Common myeloid progenitor, CD34-positive (primary cell): ENCODE results near the gene OR10H4.
"Not testable (repeated sequence)": the region's sequence is repeated elsewhere in the genome, so short reads cannot be mapped to it uniquely, and the experiment has no call there.

ENCODE experiments used
- CTCF ChIA-PET: fragments of 350-600 bp; sonication (Branson Sonifier 250); formaldehyde crosslinking; loops from one replicate; lab custom pipeline; 2021; ENCODE audit warnings: antibody characterized with exemption; lab: Charles Lee
- POLR2A ChIA-PET: fragments of 350-600 bp; sonication (Branson Sonifier 250); formaldehyde crosslinking; loops from one replicate; lab custom pipeline; 2021; ENCODE audit warnings: antibody characterized with exemption; lab: Charles Lee
- DNase-seq, 3 donors: peaks; one replicate each; pipeline versions ENCODE4 v3.0.0 to v3.0.0-alpha.2; 2013
- H3K27ac ChIP-seq, 2 experiments: 1 replicate in 1 of 2; 2 replicates in 1 of 2; pipeline ENCODE4 v1.7.0; 2013; ENCODE audit warnings: inconsistent platforms in 2 of 2, low read length in 2 of 2, mild to moderate bottlenecking in 2 of 2, low read depth in 1 of 2, moderate library complexity in 1 of 2; ENCODE audit not compliant: severe bottlenecking in 2 of 2, insufficient read depth in 1 of 2, poor library complexity in 1 of 2
- H3K27me3 ChIP-seq, 5 experiments: replicated peaks in 2 of 5; 1 replicate in 3 of 5; 2 replicates in 2 of 5; pipeline versions ENCODE4 v1.6.1 to v1.7.0; 2013; ENCODE audit warnings: low read length in 4 of 5, mild to moderate bottlenecking in 2 of 5, moderate library complexity in 2 of 5, inconsistent platforms in 1 of 5; ENCODE audit not compliant: insufficient read depth in 5 of 5, control insufficient read depth in 4 of 5
- H3K36me3 ChIP-seq, 4 experiments: 1 replicate in 2 of 4; 2 replicates in 2 of 4; pipeline versions ENCODE4 v1.6.1 to v1.7.0; 2013; ENCODE audit warnings: low read length in 3 of 4, control low read depth in 1 of 4, mild to moderate bottlenecking in 1 of 4; ENCODE audit not compliant: control insufficient read depth in 4 of 4, insufficient read depth in 4 of 4
- H3K4me1 ChIP-seq, 4 experiments: 1 replicate in 3 of 4; 2 replicates in 1 of 4; pipeline versions ENCODE4 v1.6.1 to v1.7.1; 2013; ENCODE audit warnings: low read length in 3 of 4, mild to moderate bottlenecking in 3 of 4, control low read depth in 1 of 4, inconsistent platforms in 1 of 4, moderate library complexity in 1 of 4; ENCODE audit not compliant: control insufficient read depth in 4 of 4, insufficient read depth in 4 of 4; ENCODE audit errors: control extremely low read depth in 1 of 4
- H3K4me3 ChIP-seq, 7 experiments: 1 replicate in 4 of 7; 2 replicates in 3 of 7; pipeline versions ENCODE4 v1.5.1 to v1.7.0; 2013; ENCODE audit warnings: mild to moderate bottlenecking in 7 of 7, low read length in 6 of 7, moderate library complexity in 6 of 7, inconsistent platforms in 2 of 7, low read depth in 2 of 7, control low read depth in 1 of 7; ENCODE audit not compliant: insufficient read depth in 4 of 7, control insufficient read depth in 1 of 7; ENCODE audit errors: extremely low read depth in 1 of 7
- H3K9me3 ChIP-seq, 5 experiments: 1 replicate in 4 of 5; 2 replicates in 1 of 5; pipeline versions ENCODE4 v1.6.1 to v1.7.1; 2013; ENCODE audit warnings: low read length in 4 of 5, mild to moderate bottlenecking in 2 of 5, inconsistent platforms in 1 of 5, low read depth in 1 of 5, moderate library complexity in 1 of 5; ENCODE audit not compliant: control insufficient read depth in 4 of 5, insufficient read depth in 2 of 5; ENCODE audit errors: control extremely low read depth in 1 of 5
- WGBS: methylation state at CpG from one replicate; pipeline ENCODE4 v1.1.5; 2013; ENCODE audit not compliant: insufficient coverage; 5-methylcytosine and 5-hydroxymethylcytosine counted together

The OR10H4 gene

DNA sequence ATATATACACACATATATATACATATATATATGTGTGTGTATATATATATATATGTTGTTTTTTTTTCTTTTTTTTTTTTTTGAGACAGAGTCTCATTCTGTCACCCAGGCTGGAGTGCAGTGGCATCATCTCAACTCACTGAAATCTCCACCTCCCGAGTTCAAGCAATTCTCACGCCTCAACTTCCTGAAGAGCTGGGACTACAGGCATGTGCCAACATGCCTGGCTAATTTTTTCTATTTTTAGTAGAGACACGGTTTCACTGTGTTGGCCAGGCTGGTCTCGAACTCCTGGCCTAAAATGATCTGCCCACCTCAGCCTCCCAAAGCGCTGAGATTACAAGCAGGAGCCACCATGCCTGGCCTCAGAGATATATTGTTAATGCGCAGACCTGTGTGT lies 37.0 kb downstream of the OR10H4 start:
- H3K4me3 ChIP-seq, DNase-seq, H3K27ac ChIP-seq, H3K27me3 ChIP-seq, H3K36me3 ChIP-seq, H3K4me1 ChIP-seq, POLR2A ChIA-PET, CTCF ChIA-PET: not testable (repeated sequence)
- peaks cover 3 to 16% (median 4%) of the 10 kb centered on the region in 5 experiments for H3K9me3 ChIP-seq
- WGBS: 40% methylated on average over 6 of the region's 6 CpGs

DNA sequence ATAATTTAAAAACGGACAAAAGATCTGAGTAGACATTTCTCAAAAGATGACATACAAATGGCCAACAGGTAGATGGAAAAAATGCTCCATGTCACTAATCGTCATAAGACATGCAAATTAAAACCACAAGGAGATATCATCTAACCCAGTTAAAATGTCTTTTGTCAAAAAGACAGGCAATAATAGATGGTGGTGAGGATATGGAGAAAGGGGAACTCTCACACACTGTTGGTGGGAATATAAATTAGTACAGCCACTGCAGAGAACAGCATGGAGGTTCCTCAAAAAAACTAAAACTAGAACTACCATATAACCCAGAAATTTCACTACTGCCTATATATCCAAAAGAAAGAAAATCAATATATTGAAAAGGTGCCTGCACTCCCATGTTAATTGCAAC lies 37.9 kb downstream of the OR10H4 start:
- POLR2A ChIA-PET: no interaction called here
- DNase-seq: peak; percentile 25 to 76 (median 65)

DNA sequence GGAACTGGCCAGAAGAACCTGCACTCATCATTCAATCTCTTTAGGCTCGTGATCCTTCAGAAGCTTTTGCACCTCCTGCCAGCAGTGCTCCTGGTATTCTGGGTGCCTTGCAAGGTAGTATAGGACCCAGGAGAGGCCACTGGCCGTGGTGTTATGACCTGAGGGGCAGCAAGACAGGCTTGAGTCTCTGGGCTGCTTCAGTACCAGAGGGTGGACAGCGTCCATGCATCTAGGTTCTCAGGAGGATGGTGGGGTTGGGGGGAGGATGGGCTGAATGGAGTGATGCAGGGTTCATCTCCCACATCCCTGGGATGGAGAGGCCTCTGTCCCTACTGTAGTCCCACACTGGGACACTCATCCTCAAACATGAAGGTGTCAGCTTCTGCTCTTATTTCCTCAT lies 41.1 kb downstream of the OR10H4 start:
- Histone ChIP-seq H3K27ac (no peak overlapping the region), H3K27me3 (peaks cover 0 to 12% (median 7%) of the 10 kb centered on the region in 5 experiments), H3K9me3 (peaks cover 0 to 12% (median 3%) of the 10 kb centered on the region in 5 experiments), H3K36me3 (no peaks in the 10 kb centered on the region), H3K4me1 (peaks cover 0 to 1% (median 0%) of the 10 kb centered on the region in 4 experiments), H3K4me3 (no peak overlapping the region)
- DNase-seq: peak in 2 of 3 donors; percentile 11 to 19
- POLR2A ChIA-PET: no interaction called here
- CTCF ChIA-PET: no interaction called here
- WGBS: 44% methylated on average over 2 of the region's 3 CpGs

More for the DNA sequence above, 37.9 kb downstream of the OR10H4 start:
- WGBS: no CpG with 5 or more reads among the region's 2 CpGs
- Histone ChIP-seq H3K27me3 (peaks cover 0 to 11% (median 5%) of the 10 kb centered on the region in 5 experiments), H3K36me3 (no peaks in the 10 kb centered on the region), H3K4me1 (peaks cover 0 to 1% (median 0%) of the 10 kb centered on the region in 4 experiments), H3K27ac (no peak overlapping the region), H3K4me3 (no peak overlapping the region), H3K9me3 (peaks cover 3 to 21% (median 4%) of the 10 kb centered on the region in 5 experiments)
- CTCF ChIA-PET: no interaction called here

DNA sequence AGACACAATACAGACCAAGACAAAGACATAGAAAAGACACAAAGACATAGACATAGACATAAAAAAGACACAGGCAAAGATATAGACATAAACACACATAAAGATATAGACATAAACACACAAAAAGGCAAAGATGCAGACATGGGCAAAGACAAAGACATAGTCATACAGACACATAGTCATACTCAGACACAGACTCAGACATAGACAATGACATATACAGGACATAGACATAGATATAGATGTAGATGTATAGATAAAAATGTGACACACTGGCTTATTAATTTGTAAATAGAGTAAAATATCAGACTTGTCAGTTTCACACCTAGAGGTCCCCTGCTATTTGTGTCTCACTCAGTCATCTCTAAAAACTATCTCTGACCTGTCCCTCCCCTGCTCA lies 42.8 kb downstream of the OR10H4 start:
- Histone ChIP-seq H3K4me1 (no peaks in the 10 kb centered on the region), H3K9me3 (peaks cover 0 to 18% (median 4%) of the 10 kb centered on the region in 5 experiments), H3K27ac (no peak overlapping the region), H3K27me3 (peaks cover 0 to 12% (median 7%) of the 10 kb centered on the region in 5 experiments), H3K4me3 (no peak overlapping the region), H3K36me3 (no peaks in the 10 kb centered on the region)
- ChIA-PET POLR2A (no interaction called here), CTCF (no interaction called here)
- DNase-seq: no peak

DNA sequence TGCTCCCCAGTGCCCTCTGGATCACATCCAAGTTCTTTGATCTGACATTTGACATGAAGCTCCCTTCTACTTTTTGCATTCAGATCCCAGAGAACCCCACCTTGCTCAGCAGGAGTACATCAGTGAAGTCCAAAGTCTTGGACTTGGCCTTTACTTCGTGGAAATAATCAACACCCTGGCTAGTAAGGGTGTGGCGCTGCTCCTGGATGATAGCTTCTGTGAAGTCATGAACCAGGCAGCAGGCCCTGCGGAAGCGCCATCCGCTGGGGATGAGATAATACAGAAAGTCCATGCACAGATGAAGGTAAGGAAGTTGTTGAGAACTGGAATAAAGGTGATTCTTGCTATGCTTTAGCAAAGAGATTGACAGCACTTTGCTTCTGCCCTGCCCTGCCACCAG lies 43.2 kb downstream of the OR10H4 start:
- Histone ChIP-seq H3K36me3 (no peaks in the 10 kb centered on the region), H3K4me3 (no peak overlapping the region), H3K27ac (no peak overlapping the region), H3K4me1 (no peaks in the 10 kb centered on the region), H3K27me3 (peaks cover 0 to 12% (median 7%) of the 10 kb centered on the region in 5 experiments), H3K9me3 (peaks cover 0 to 18% (median 4%) of the 10 kb centered on the region in 5 experiments)
- ChIA-PET POLR2A (no interaction called here), CTCF (interaction anchor here (1.3 kb wide), 1 partner anchor 30 kb away, joined by 3 read pairs; no protein-coding TSS in a partner anchor)
- DNase-seq: no peak
- 65% methylated on average over 5 of the region's 5 CpGs for WGBS

DNA sequence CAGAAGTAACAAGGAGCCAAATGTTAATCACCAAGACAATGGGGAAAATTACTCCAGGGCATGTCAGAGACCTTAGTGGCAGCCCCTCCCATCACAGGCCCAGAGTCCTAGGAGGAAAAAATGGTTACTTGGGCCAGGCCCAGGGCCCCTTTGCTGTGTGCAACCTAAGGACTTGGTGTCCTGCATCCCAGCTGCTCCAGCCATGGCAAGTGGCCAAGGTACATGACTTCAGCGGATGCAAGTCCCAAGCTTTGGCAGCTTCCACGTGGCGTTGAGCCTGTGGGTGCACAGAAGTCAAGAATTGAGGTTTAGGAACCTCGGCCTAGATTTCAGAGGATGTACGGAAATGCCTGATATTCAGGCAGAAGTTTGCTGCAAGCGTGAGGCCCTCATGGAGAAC lies 46.7 kb downstream of the OR10H4 start:
- Histone ChIP-seq H3K27ac (no peak overlapping the region), H3K4me1 (no peaks in the 10 kb centered on the region), H3K9me3 (peaks cover 0 to 18% (median 4%) of the 10 kb centered on the region in 5 experiments), H3K27me3 (peaks cover 0 to 10% (median 4%) of the 10 kb centered on the region in 5 experiments), H3K36me3 (no peaks in the 10 kb centered on the region), H3K4me3 (no peak overlapping the region)
- ChIA-PET POLR2A (no interaction called here), CTCF (no interaction called here)
- WGBS: 72% methylated on average over 6 of the region's 6 CpGs
- no peak for DNase-seq

DNA sequence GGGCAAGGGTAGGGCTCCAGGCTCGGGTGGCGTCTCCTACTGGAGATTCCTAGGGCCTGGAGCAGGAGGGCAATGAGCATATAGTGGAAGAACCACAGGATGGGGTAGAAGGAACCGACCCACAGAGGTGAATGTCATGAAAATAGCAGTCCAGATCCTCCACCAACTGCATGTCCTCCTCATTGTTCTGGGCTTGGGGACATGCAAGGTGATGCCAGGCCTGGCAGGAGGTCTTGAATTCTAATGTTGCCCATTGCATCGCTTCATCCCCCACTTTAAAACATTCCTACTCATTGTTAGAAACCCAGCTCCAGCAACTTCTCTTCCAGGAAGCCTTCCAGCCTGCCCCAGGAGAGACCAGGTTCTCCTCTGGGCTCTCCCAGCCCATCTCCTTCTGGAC lies 49.4 kb downstream of the OR10H4 start:
- Histone ChIP-seq H3K9me3 (peaks cover 0 to 10% (median 0%) of the 10 kb centered on the region in 5 experiments), H3K27me3 (peaks cover 0 to 5% (median 0%) of the 10 kb centered on the region in 5 experiments), H3K36me3 (no peaks in the 10 kb centered on the region), H3K4me1 (peaks cover 0 to 20% (median 17%) of the 10 kb centered on the region in 4 experiments), H3K4me3 (no peak overlapping the region), H3K27ac (no peak overlapping the region)
- WGBS: 94% methylated on average over 3 of the region's 4 CpGs
- CTCF ChIA-PET: no interaction called here
- POLR2A ChIA-PET: no interaction called here
- DNase-seq: no peak
